GM23248 (cell line): ENCODE results near the gene CPED1. TPM values are rescaled to one million over a fixed set of nuclear protein-coding genes. Genes with fewer than 3 reads are reported as not detected.
"Not testable (repeated sequence)": the region's sequence is repeated elsewhere in the genome, so short reads cannot be mapped to it uniquely, and the experiment has no call there.

ENCODE experiments used
- DNase-seq: peaks from one replicate; pipeline ENCODE4 v3.0.0-alpha.2; 2015
- H2AFZ ChIP-seq: fragments of 200-600 bp; sonication (generic); 2 replicates; pipeline ENCODE4 v1.6.1; 2016; ENCODE audit warnings: antibody characterized with exemption
- H3F3A ChIP-seq: fragments of 200-600 bp; sonication (generic); 2 replicates; pipeline ENCODE4 v1.6.1; 2016; ENCODE audit warnings: mild to moderate bottlenecking, antibody characterized with exemption, mixed run types; ENCODE audit not compliant: insufficient read depth
- H3K27ac ChIP-seq: fragments of 200-600 bp; sonication (generic); 2 replicates; pipeline ENCODE4 v1.5.1; 2016; ENCODE audit warnings: mild to moderate bottlenecking
- H3K27me3 ChIP-seq: fragments of 200-600 bp; sonication (generic); replicated peaks from 2 replicates; pipeline ENCODE4 v1.6.1; 2016; ENCODE audit warnings: mild to moderate bottlenecking; ENCODE audit not compliant: insufficient read depth
- H3K36me3 ChIP-seq: fragments of 200-600 bp; sonication (generic); 2 replicates; pipeline ENCODE4 v1.6.1; 2016; ENCODE audit warnings: low read depth, mild to moderate bottlenecking
- H3K4me1 ChIP-seq: fragments of 200-600 bp; sonication (generic); 2 replicates; pipeline ENCODE4 v1.6.1; 2016; ENCODE audit warnings: mild to moderate bottlenecking; ENCODE audit not compliant: insufficient read depth
- H3K4me2 ChIP-seq: fragments of 200-600 bp; sonication (generic); one replicate; pipeline ENCODE4 v1.6.1; 2016; ENCODE audit warnings: mild to moderate bottlenecking; ENCODE audit not compliant: unreplicated experiment
- H3K4me3 ChIP-seq: fragments of 200-600 bp; sonication (generic); 2 replicates; pipeline ENCODE4 v1.5.1; 2016; ENCODE audit warnings: mild to moderate bottlenecking
- H3K79me2 ChIP-seq: fragments of 200-600 bp; sonication (generic); 2 replicates; pipeline ENCODE4 v1.6.1; 2016; ENCODE audit warnings: mild to moderate bottlenecking; ENCODE audit not compliant: insufficient read depth
- H3K9ac ChIP-seq: fragments of 200-600 bp; sonication (generic); 2 replicates; pipeline ENCODE4 v1.6.1; 2016; ENCODE audit warnings: mild to moderate bottlenecking
- H3K9me2 ChIP-seq: fragments of 200-600 bp; sonication (generic); 2 replicates; pipeline ENCODE4 v1.6.1; 2016; ENCODE audit warnings: mixed run types, mild to moderate bottlenecking, moderate library complexity; ENCODE audit not compliant: insufficient read depth
- H3K9me3 ChIP-seq: fragments of 200-600 bp; sonication (generic); one replicate; pipeline ENCODE4 v1.6.1; 2017; ENCODE audit warnings: low read depth
- H4K20me1 ChIP-seq: fragments of 200-600 bp; sonication (generic); 2 replicates; pipeline ENCODE4 v1.6.0; 2016; ENCODE audit not compliant: insufficient read depth
- EZH2 ChIP-seq: fragments of 200-600 bp; sonication (generic); IDR thresholded peaks from 2 replicates; pipeline ENCODE4 v1.6.1; 2018; ENCODE audit warnings: antibody characterized with exemption, mild to moderate bottlenecking; ENCODE audit not compliant: insufficient read depth, poor library complexity, severe bottlenecking
- EZH2phosphoT487 ChIP-seq: fragments of 200-600 bp; sonication (generic); IDR thresholded peaks from 2 replicates; pipeline ENCODE4 v1.6.1; 2018; ENCODE audit warnings: antibody characterized with exemption, moderate library complexity, mild to moderate bottlenecking, low read depth; ENCODE audit not compliant: insufficient read depth
- WGBS, 2 experiments: methylation state at CpG; one replicate each; pipeline ENCODE4 v1.1.6; 2015 to 2017; ENCODE audit warnings: low lambda C conversion rate in 2 of 2, low coverage in 1 of 2; ENCODE audit errors: missing lambda C conversion rate in 2 of 2; 5-methylcytosine and 5-hydroxymethylcytosine counted together
- in situ Hi-C: fragments of 300-500 bp; cut with MboI; formaldehyde crosslinking; loops from 2 replicates; pipeline ENCODE4 v1.15.0; 2020
- polyA plus RNA-seq: library from polyadenylated mRNA; unstranded; fragments of >200 nt; fragmentation: Nextera tagmentation; extraction: Ambion mirVana; gene quantifications from 2 replicates; pipeline ENCODE4 v1.2.1, GENCODE V29; 2016
- total RNA-seq: library from RNA; depleted of rRNA; stranded (reverse); fragments of >200 nt; shearing (Covaris generic); gene quantifications from 2 replicates; pipeline ENCODE4 v1.2.3, GENCODE V29; 2014

CPED1 gene
- total and polyA plus RNA-seq, 2 experiments from 2014 or later = 12.4 to 20.2 TPM

GRCh38 chr7:121071662-121072061 is 83.2 kb downstream of the CPED1 start:
- WGBS, 2 experiments = 55 to 72% methylated on average over 2 of the region's 2 CpGs
- Histone ChIP-seq H3K79me2 (no peaks in the 10 kb centered on the region), H3K27ac (no peak overlapping the region), H2AFZ (no peak overlapping the region), H3K9me2 (no peaks in the 10 kb centered on the region), H3K27me3 (no peaks in the 10 kb centered on the region), H3K36me3 (no peaks in the 10 kb centered on the region), H3K9ac (no peak overlapping the region), H3K9me3 (no peaks in the 10 kb centered on the region), H4K20me1 (no peaks in the 10 kb centered on the region), H3F3A (peaks cover 15% of the 10 kb centered on the region; the same call in 1 of the 2 replicates), H3K4me2 (no peak overlapping the region), H3K4me1 (peaks cover 21% of the 10 kb centered on the region), H3K4me3 (no peak overlapping the region)
- DNase-seq = no peak
- TF ChIP-seq EZH2 (no peak), EZH2phosphoT487 (no peak)
- in situ Hi-C loops = no loop called here

DNA sequence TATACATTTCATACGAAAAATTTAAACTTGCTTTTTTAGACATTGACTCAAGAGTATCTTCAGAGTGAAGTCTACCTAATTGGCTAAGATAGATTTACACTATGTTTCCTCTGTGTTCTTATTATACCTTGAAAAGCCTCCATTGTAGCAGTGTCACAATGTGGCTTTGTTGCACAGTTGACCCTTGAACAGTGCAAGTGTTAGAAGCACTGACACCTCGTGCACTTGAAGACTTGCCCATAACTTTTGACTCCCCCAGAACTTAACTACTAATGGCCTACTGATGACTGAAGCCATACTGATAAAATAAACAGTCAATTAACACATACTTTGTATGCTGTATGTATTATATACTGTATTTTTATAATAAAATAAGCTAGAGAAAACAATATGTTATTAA is 84.3 kb downstream of the CPED1 start:
- in situ Hi-C loops = no loop called here
- H3K27ac ChIP-seq = no peak overlapping the region
- DNase-seq = no peak
- H3K36me3 ChIP-seq = no peaks in the 10 kb centered on the region
- no peak overlapping the region for H3K4me2 ChIP-seq
- no peaks in the 10 kb centered on the region for H3K9me2 ChIP-seq
- H3K27me3 ChIP-seq = no peaks in the 10 kb centered on the region
- H3K4me3 ChIP-seq = no peak overlapping the region
- no peaks in the 10 kb centered on the region for H3K79me2 ChIP-seq
- peaks cover 15% of the 10 kb centered on the region; the same call in 1 of the 2 replicates for H3F3A ChIP-seq
- no peaks in the 10 kb centered on the region for H4K20me1 ChIP-seq
- TF ChIP-seq EZH2 = no peak
- TF ChIP-seq EZH2phosphoT487 = no peak
- H3K9ac ChIP-seq = no peak overlapping the region
- peaks cover 25% of the 10 kb centered on the region for H3K4me1 ChIP-seq
- no peak overlapping the region for H2AFZ ChIP-seq
- 77 to 86% methylated on average over 2 of the region's 2 CpGs for WGBS, 2 experiments
- no peaks in the 10 kb centered on the region for H3K9me3 ChIP-seq

DNA sequence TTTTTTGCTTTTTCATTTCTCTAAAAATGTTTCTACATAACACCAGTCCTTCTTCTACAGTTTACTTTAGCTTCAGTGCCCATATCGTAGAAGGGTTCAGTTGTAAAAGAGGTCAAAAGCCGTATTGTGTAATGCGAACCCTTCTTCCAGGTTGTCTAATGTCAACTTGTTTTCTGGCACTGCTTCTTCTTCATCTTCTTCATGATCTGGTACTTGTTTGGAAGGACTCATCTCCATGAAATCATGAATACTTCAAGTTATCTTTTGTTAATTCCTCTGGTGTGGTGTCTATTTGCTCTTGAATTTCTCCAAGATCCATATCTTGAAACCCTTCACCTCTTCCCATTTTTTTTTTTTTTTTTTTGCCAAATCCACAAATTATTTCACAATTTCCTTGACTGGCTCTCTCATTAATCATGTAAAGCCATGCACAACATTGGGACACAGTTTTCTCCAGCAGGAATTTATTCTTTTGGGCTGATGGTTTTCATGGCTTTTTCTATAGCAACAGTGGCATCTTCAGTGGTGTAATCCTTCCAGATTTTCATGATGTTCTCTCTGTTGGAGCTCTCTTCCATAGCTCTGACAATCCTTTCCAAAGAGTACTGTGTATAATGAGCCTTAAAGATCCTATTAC is 85.1 kb downstream of the CPED1 start:
- DNase-seq = no peak
- H3K27me3 ChIP-seq = no peaks in the 10 kb centered on the region
- peaks cover 25% of the 10 kb centered on the region for H3K4me1 ChIP-seq
- in situ Hi-C loops = no loop called here
- TF ChIP-seq EZH2phosphoT487 (no peak), EZH2 (no peak)
- no peaks in the 10 kb centered on the region for H3K9me3 ChIP-seq
- WGBS, 2 experiments = 81 to 87% methylated on average over 3 of the region's 3 CpGs
- no peaks in the 10 kb centered on the region for H3K36me3 ChIP-seq
- H3K9ac ChIP-seq = no peak overlapping the region
- H3K27ac ChIP-seq = no peak overlapping the region
- H4K20me1 ChIP-seq = no peaks in the 10 kb centered on the region
- H3K79me2 ChIP-seq = no peaks in the 10 kb centered on the region
- H3K4me3 ChIP-seq = no peak overlapping the region
- no peaks in the 10 kb centered on the region for H3K9me2 ChIP-seq
- H3F3A ChIP-seq = peaks cover 15% of the 10 kb centered on the region; the same call in 1 of the 2 replicates
- H3K4me2 ChIP-seq = no peak overlapping the region
- H2AFZ ChIP-seq = no peak overlapping the region

GRCh38 chr7:121075424-121075841 is 86.9 kb downstream of the CPED1 start:
- H3K4me1 ChIP-seq = peaks cover 13% of the 10 kb centered on the region
- H4K20me1 ChIP-seq, H3K27ac ChIP-seq, H3K4me2 ChIP-seq, H3K36me3 ChIP-seq, H3K9me2 ChIP-seq, H3K27me3 ChIP-seq, H3K79me2 ChIP-seq, H3K4me3 ChIP-seq, H3K9me3 ChIP-seq, DNase-seq, H3F3A ChIP-seq, H3K9ac ChIP-seq, H2AFZ ChIP-seq, in situ Hi-C loops: not testable (repeated sequence)
- WGBS, 2 experiments = 84 to 95% methylated on average over 5 of the region's 5 CpGs

DNA sequence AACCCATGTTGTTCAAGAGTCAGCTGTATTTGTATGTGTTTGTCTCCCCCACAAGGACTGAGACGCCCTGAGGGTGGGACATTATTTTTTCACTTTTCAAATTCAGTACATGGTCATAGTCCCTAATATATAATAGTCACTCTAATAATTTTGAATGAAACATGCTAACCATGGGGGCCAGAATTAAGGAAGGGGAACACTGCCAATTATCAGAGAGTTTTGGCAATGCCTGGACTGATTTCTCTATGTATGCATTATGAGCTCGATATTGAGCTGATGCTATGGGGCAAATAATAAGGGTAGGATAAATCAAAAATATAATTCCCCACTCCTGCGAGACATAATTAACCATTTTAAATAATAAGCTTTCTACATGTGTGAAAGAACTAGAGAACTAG is 87.4 kb downstream of the CPED1 start:
- in situ Hi-C loops = no loop called here
- H3K4me2 ChIP-seq = peak overlapping the region; percentile 40

More for the DNA sequence above, 87.4 kb downstream of the CPED1 start:
- DNase-seq = no peak
- H2AFZ ChIP-seq = no peak overlapping the region
- H3K9ac ChIP-seq = no peak overlapping the region
- H3K36me3 ChIP-seq = no peaks in the 10 kb centered on the region
- no peak overlapping the region for H3K27ac ChIP-seq
- no peaks in the 10 kb centered on the region for H3K79me2 ChIP-seq
- no peaks in the 10 kb centered on the region for H3K9me3 ChIP-seq
- no peaks in the 10 kb centered on the region for H3K9me2 ChIP-seq
- 84 to 86% methylated on average over 3 of the region's 3 CpGs for WGBS, 2 experiments
- no peaks in the 10 kb centered on the region for H4K20me1 ChIP-seq
- H3F3A ChIP-seq = 0 out of 2 replicates have a peak, but pooled peaks cover 9% of the 10 kb centered on the region
- H3K27me3 ChIP-seq = no peaks in the 10 kb centered on the region
- H3K4me3 ChIP-seq = no peak overlapping the region
- peaks cover 13% of the 10 kb centered on the region for H3K4me1 ChIP-seq
- no peak for TF ChIP-seq EZH2phosphoT487
